Measurements from ENCODE around the gene CLEC11A.
"Not testable (repeated sequence)": the region's sequence is repeated elsewhere in the genome, so short reads cannot be mapped to it uniquely, and the experiment has no call there.

Gene CLEC11A

DNA sequence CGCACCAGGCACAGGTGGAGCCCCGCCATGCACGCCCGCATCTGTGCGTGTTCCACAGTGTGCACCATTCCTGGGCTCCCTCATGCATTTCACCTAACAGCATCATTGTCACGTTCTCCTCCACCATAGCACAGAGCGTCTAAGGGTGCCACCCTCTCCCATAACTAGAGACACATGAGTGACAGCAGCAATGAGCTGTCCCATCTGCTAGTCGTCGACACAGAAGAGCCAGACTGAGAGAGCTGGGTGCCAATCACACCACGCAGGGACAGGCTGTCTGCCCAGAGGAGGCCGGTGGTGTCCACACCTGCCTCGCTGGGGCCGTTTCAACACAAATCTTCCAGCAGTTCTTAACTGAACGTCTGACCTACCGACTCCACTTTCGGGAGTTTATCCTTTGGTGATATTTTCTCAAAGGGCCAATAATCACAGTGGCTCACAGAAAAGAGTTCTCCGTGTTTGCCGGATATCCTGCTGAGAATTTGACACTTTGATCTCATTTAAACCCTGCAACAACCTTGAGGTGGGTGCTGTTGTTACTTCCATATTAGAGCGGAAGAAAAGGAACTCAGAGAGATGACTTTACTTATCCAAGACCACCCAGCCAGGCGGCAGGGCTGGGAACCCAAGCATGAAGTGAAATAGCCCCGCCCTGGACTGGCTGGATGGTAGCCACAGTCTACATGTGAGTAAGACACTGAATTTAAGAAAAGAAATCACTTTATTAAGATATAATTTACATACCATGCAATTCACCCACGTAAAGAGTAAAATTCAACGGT, 16.2 kb downstream of the CLEC11A start:
- Mint-ChIP-seq H3K27me3 (peaks cover 62% of the 10 kb centered on the region), H3K9me3 (no peaks in the 10 kb centered on the region), H3K27ac (ENCODE audit: low read depth) (no peak overlapping the region), H3K4me3 (no peak overlapping the region), H3K36me3 (ENCODE audit: insufficient read depth) (peaks cover 1% of the 10 kb centered on the region), H3K4me1 (no peaks in the 10 kb centered on the region)
- ATAC-seq (replicated peaks; ENCODE audit: extremely low read depth, poor library complexity, severe bottlenecking) = no peak
- no peak for DNase-seq (ENCODE audit: low spot score in 2 of 2)

DNA sequence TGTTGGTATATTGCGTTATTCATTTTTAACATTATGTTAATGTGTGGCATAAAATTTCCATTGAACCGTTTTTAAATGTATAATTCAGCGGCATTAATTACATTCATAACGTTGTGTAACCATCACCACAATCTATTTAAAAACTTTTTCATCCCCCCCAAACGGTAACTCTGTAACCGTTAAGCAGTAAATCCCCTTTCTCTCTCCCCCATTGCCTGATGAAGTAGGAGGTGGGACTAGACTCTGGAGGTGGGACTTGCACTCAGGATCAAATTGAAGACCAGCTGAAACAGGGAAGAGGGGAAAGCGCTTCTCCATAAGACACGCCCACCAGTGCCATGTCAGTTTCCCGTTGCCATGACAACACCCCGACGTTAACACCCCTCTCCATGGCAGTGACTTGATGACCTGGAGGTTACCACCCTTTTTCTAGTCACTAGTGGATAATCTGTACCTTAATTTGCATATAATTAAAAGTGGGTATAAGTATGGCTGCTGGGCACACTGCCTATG, 16.8 kb downstream of the CLEC11A start:
- Mint-ChIP-seq H3K9me3 (no peaks in the 10 kb centered on the region), H3K27ac (ENCODE audit: low read depth) (no peak overlapping the region), H3K36me3 (ENCODE audit: insufficient read depth) (peaks cover 1% of the 10 kb centered on the region), H3K4me1 (no peaks in the 10 kb centered on the region), H3K27me3 (peaks cover 67% of the 10 kb centered on the region), H3K4me3 (no peak overlapping the region)
- DNase-seq (ENCODE audit: low spot score in 2 of 2) (no peak), ATAC-seq (replicated peaks; ENCODE audit: extremely low read depth, poor library complexity, severe bottlenecking) (no peak)

DNA sequence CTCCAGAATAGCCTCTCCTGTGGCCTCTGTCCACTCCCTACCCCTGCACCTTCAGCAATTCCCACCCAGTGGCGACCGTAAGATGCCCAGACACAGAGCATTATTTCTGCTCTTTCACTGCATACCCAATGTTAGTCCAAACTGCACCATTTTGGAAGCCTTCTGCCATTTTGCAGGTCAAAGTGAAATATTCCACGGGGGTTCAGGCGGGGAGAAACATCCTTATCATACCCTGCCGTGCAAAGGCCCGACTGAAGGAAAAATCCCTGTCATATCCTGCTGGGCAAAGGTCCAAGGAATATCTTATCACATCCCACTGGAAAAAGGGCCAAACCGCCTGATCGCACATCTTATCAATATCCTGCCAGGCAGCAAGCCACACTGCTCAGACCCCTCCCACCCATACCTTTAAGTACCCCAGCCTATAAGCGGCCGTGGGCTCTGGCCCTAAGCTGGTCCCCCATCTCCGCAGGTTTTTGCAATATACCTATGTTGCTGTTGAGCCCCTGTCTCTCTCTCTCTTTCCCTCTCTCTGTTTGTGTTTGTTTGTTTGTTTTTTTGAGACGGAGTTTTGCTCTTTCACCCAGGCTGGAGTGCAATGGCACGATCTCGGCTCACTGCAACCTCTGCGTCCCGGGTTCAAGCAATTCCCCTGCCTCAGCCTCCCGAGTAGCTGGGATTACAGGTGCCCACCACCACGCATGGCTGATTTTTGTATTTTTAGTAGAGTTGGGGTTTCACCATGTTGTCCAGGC, 18.2 kb downstream of the CLEC11A start:
- no peak for DNase-seq (ENCODE audit: low spot score in 2 of 2)
- Mint-ChIP-seq H3K9me3 (no peaks in the 10 kb centered on the region), H3K27ac (ENCODE audit: low read depth) (no peak overlapping the region), H3K4me1 (no peaks in the 10 kb centered on the region), H3K4me3 (no peak overlapping the region), H3K27me3 (peaks cover 72% of the 10 kb centered on the region), H3K36me3 (ENCODE audit: insufficient read depth) (peaks cover 1% of the 10 kb centered on the region)
- ATAC-seq (replicated peaks; ENCODE audit: extremely low read depth, poor library complexity, severe bottlenecking) = no peak

DNA sequence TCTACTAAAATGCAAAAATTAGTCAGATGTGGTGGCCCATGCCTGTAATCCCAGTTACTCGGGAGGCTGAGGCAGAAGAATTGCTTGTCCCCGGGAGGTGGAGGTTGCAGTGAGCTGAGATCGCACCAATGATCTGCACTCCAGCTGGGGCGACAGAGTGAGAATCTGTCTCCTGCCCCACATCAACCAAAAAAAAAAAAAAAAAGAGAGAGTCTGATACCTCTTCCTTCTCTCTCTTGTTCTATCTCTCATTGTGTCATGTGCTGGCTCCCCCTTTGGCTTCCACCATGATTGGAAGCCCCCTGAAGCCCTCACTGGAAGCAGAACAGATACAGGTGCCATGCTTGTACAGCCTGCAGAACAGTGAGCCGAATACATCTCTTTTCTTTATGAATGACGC, 20.4 kb downstream of the CLEC11A start:
- Mint-ChIP-seq H3K9me3 (no peaks in the 10 kb centered on the region), H3K27ac (ENCODE audit: low read depth) (no peak overlapping the region), H3K4me1 (no peaks in the 10 kb centered on the region), H3K4me3 (no peak overlapping the region), H3K36me3 (ENCODE audit: insufficient read depth) (peaks cover 1% of the 10 kb centered on the region), H3K27me3 (peaks cover 56% of the 10 kb centered on the region)
- ATAC-seq (replicated peaks; ENCODE audit: extremely low read depth, poor library complexity, severe bottlenecking) = no peak
- no peak for DNase-seq (ENCODE audit: low spot score in 2 of 2)

DNA sequence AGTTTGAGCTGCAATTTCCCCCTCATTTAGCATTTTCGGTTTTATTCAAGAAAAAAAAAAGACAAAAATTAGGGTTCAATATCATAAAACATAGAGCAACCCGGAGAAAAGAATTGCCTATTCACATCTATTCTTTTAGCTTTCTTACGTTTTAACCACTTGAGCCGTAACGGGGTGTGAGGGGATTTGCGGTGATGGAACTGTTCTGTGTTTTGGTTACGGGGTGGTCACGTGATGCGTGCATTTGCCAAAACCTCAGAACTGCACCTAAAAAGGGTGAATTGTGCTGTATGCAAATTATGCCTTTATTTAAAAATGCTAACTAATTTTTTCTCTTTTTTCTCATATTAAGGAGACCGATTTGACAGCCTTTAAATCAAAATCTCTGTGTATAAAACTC, 22.1 kb downstream of the CLEC11A start:
- H3K9me3 Mint-ChIP-seq = no peaks in the 10 kb centered on the region
- DNase-seq (ENCODE audit: low spot score in 2 of 2) (no peak), ATAC-seq (replicated peaks; ENCODE audit: extremely low read depth, poor library complexity, severe bottlenecking) (no peak)
- no peak overlapping the region for H3K4me3 Mint-ChIP-seq
- H3K27ac Mint-ChIP-seq (ENCODE audit: low read depth) = no peak overlapping the region
- peaks cover 42% of the 10 kb centered on the region for H3K27me3 Mint-ChIP-seq
- H3K36me3 Mint-ChIP-seq (ENCODE audit: insufficient read depth) = peaks cover 1% of the 10 kb centered on the region
- no peaks in the 10 kb centered on the region for H3K4me1 Mint-ChIP-seq

DNA sequence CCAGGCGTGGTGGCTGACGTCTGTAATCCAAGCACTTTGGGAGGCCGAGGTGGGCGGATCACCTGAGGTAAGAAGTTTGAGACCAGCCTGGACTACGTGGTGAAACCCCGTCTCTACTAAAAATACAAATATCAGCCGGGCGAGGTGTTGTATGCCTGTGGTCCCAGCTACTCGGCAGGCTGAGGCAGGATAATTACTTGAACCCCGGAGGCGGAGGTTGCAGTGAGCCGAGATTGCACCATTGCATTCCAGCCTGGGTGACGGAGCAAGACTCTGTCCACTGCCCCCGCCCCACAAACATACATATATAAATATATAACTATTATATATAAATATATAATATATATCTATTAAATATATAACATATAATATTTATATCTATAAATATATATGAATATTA, 24.0 kb downstream of the CLEC11A start:
- not testable (repeated sequence) for DNase-seq (ENCODE audit: low spot score in 2 of 2); ATAC-seq (replicated peaks; ENCODE audit: extremely low read depth, poor library complexity, severe bottlenecking); H3K27ac Mint-ChIP-seq (ENCODE audit: low read depth); H3K4me3 Mint-ChIP-seq; H3K9me3 Mint-ChIP-seq; H3K36me3 Mint-ChIP-seq (ENCODE audit: insufficient read depth); H3K4me1 Mint-ChIP-seq
- peaks cover 26% of the 10 kb centered on the region for H3K27me3 Mint-ChIP-seq

DNA sequence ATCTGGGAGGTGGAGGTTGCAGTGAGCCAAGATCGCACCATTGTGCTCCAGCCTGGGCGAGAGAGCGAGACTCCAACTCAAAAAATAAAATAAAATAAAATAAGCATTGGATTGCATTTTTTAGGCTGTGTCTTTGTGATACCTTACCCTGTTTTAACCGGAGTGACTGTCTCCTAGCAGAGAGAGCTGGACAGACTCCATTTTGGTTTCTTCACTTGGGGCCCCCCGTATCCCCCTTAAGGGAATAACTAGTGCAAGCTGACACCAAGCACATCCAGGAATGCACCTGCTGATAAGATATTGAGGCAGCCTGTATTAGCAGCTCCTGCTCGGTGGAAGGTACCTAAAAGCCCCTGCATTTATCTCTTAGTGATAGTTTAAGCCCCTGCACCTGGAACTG, 26.3 kb downstream of the CLEC11A start:
- Mint-ChIP-seq H3K36me3 (ENCODE audit: insufficient read depth) (no peaks in the 10 kb centered on the region), H3K27ac (ENCODE audit: low read depth) (no peak overlapping the region), H3K27me3 (peaks cover 35% of the 10 kb centered on the region), H3K9me3 (no peaks in the 10 kb centered on the region), H3K4me1 (no peaks in the 10 kb centered on the region), H3K4me3 (no peak overlapping the region)
- DNase-seq (ENCODE audit: low spot score in 2 of 2) (no peak), ATAC-seq (replicated peaks; ENCODE audit: extremely low read depth, poor library complexity, severe bottlenecking) (no peak)

DNA sequence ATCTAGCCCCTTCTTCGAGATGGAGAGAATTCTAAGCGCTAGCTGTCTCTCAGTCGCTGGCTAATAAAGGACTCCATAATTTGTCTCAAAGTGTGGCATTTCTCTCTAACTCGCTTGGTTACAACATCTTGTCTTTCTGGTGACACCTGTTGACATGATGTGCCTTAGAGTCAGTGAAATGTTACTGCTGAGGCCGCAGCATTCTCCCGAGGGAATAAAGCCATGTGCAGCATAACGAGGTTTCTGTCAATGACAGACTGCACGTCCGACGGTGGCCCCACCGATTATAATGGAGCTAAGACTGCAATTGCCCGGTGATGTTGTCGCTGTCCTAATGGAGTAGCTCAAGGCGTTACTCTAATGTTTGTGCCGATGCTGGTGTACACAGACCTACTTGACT, 26.8 kb downstream of the CLEC11A start:
- DNase-seq (ENCODE audit: low spot score in 2 of 2) (no peak), ATAC-seq (replicated peaks; ENCODE audit: extremely low read depth, poor library complexity, severe bottlenecking) (no peak)
- no peaks in the 10 kb centered on the region for H3K36me3 Mint-ChIP-seq (ENCODE audit: insufficient read depth)
- peaks cover 35% of the 10 kb centered on the region for H3K27me3 Mint-ChIP-seq
- no peaks in the 10 kb centered on the region for H3K9me3 Mint-ChIP-seq
- H3K27ac Mint-ChIP-seq (ENCODE audit: low read depth) = no peak overlapping the region
- no peaks in the 10 kb centered on the region for H3K4me1 Mint-ChIP-seq
- H3K4me3 Mint-ChIP-seq = no peak overlapping the region

DNA sequence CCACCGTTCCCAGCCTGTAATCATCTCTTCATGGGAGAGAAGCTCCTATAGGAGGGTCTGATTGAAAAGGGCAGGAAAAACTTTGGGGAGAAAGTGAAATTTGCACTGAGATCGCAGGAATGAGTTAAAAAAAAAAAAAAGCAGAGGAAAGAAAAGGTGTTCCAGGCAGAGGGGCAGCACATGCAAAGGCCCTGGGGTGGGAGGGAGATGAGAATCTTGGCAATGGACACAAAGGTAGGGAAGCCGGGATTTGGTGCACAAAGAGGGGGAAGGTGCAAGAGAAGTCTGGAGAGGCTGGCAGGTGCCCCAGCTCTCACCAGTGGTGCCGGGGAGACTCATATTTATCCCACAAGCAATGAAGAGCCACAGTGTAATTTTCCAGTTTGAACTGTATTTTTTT, 30.7 kb downstream of the CLEC11A start:
- no peak for DNase-seq (ENCODE audit: low spot score in 2 of 2)
- no peaks in the 10 kb centered on the region for H3K9me3 Mint-ChIP-seq
- no peaks in the 10 kb centered on the region for H3K36me3 Mint-ChIP-seq (ENCODE audit: insufficient read depth)
- H3K4me1 Mint-ChIP-seq = no peaks in the 10 kb centered on the region
- no peak overlapping the region for H3K4me3 Mint-ChIP-seq
- H3K27me3 Mint-ChIP-seq = peaks cover 50% of the 10 kb centered on the region
- ATAC-seq (replicated peaks; ENCODE audit: extremely low read depth, poor library complexity, severe bottlenecking) = no peak
- H3K27ac Mint-ChIP-seq (ENCODE audit: low read depth) = no peak overlapping the region

DNA sequence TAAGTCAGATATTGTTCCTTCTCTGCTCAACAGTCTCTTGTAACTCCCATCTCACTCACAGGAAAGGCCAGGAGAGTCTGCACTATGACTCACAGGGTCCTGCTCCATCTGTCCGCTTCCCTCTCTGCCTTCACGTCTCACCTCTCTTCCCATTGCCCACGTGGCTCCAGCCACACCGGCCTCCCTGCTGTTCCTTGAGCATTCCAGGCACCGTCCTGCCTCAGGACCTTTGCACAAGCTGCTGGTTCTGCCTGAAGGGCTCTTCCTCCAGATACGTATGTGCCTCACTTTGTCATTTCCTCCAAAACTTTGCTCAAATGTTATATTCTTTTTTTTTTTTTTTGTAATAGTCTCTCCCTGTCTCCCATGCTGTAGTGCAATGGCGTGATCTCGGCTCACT, 33.1 kb downstream of the CLEC11A start:
- DNase-seq (ENCODE audit: low spot score in 2 of 2); H3K4me1 Mint-ChIP-seq; ATAC-seq (replicated peaks; ENCODE audit: extremely low read depth, poor library complexity, severe bottlenecking); H3K9me3 Mint-ChIP-seq; H3K4me3 Mint-ChIP-seq; H3K36me3 Mint-ChIP-seq (ENCODE audit: insufficient read depth); H3K27ac Mint-ChIP-seq (ENCODE audit: low read depth): not testable (repeated sequence)
- peaks cover 50% of the 10 kb centered on the region for H3K27me3 Mint-ChIP-seq

DNA sequence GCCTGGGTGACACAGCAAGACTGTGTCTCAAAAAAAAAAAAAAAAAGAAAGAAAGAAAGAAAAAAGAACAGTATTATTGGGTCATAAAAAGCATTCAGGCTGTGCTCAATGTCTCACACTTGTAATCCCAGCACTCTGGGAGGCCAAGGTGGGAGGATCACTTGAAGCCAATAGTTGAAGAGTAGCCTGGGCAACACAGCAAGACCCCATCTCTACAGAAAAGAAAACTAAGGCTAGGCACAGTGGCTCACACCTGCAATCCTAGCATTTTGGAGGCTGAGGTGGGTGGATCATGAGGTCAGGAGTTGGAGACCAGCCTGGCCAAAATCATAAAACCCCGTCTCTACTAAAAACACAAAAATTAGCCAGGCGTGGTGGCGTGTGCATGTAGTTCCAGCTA, 34.5 kb downstream of the CLEC11A start:
- H3K9me3 Mint-ChIP-seq = not testable (repeated sequence)

DNA sequence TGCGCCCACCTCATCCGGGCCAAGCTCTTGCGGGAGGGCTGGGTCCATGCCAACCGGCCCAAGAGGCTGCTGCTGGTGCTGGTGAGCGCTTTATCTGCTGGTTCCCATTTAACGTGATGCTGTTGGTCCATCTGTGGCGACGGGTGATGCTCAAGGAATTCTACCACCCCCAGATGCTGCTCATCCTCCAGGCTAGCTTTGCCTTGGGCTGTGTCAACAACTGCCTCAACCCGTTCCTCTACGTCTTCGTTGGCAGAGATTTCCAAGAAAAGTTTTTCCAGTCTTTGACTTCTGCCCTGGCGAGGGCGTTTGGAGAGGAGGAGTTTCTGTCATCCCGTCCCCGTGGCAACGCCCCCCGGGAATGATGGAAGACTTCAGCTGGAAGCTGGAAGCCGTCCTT, 35.9 kb downstream of the CLEC11A start:
- ATAC-seq (replicated peaks; ENCODE audit: extremely low read depth, poor library complexity, severe bottlenecking); H3K27ac Mint-ChIP-seq (ENCODE audit: low read depth); H3K9me3 Mint-ChIP-seq; H3K36me3 Mint-ChIP-seq (ENCODE audit: insufficient read depth); DNase-seq (ENCODE audit: low spot score in 2 of 2); H3K4me1 Mint-ChIP-seq; H3K4me3 Mint-ChIP-seq: not testable (repeated sequence)
- peaks cover 34% of the 10 kb centered on the region for H3K27me3 Mint-ChIP-seq

More for the DNA sequence above, 34.5 kb downstream of the CLEC11A start:
- not testable (repeated sequence) for H3K4me1 Mint-ChIP-seq; H3K4me3 Mint-ChIP-seq; H3K36me3 Mint-ChIP-seq (ENCODE audit: insufficient read depth); ATAC-seq (replicated peaks; ENCODE audit: extremely low read depth, poor library complexity, severe bottlenecking); DNase-seq (ENCODE audit: low spot score in 2 of 2); H3K27ac Mint-ChIP-seq (ENCODE audit: low read depth)
- peaks cover 45% of the 10 kb centered on the region for H3K27me3 Mint-ChIP-seq

DNA sequence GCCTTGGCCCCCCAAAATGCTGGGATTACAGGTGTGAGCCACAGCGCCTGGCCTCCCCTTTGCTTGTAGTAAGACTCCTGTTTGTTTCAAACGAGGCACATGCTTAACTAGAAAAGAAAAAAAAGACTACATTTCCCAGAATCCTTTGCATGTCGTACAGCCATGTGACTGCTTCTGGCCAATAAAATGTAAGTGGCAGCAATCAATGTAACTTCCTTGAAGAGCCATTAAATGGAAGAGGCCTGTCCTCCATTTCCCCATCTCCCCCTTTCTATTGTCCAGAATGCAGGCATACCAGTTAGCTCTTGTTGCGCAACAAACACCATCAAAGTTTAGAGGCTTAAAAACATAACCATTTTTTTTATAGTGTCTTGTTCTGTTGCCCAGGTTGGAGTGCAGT, 36.7 kb downstream of the CLEC11A start:
- Mint-ChIP-seq H3K4me1 (no peaks in the 10 kb centered on the region), H3K9me3 (no peaks in the 10 kb centered on the region), H3K27ac (ENCODE audit: low read depth) (no peak overlapping the region), H3K4me3 (no peak overlapping the region), H3K36me3 (ENCODE audit: insufficient read depth) (no peaks in the 10 kb centered on the region), H3K27me3 (peaks cover 30% of the 10 kb centered on the region)
- DNase-seq (ENCODE audit: low spot score in 2 of 2) (no peak), ATAC-seq (replicated peaks; ENCODE audit: extremely low read depth, poor library complexity, severe bottlenecking) (no peak)
